Measurements from ENCODE around the gene APC. TPM values are rescaled to one million over a fixed set of nuclear protein-coding genes. Genes with fewer than 3 reads are reported as not detected.
"Not testable (repeated sequence)": the region's sequence is repeated elsewhere in the genome, so short reads cannot be mapped to it uniquely, and the experiment has no call there.

Gene APC
- total RNA-seq, 2 donors from 2014 or later: 36.8 to 37.1 TPM

- DNase-seq (no peak), ATAC-seq (no peak)
- intact Hi-C loops (cut with DNase I): no loop called here
Measured at GRCh38 chr5:112830378-112830777, 92.7 kb downstream of the APC start.

DNA sequence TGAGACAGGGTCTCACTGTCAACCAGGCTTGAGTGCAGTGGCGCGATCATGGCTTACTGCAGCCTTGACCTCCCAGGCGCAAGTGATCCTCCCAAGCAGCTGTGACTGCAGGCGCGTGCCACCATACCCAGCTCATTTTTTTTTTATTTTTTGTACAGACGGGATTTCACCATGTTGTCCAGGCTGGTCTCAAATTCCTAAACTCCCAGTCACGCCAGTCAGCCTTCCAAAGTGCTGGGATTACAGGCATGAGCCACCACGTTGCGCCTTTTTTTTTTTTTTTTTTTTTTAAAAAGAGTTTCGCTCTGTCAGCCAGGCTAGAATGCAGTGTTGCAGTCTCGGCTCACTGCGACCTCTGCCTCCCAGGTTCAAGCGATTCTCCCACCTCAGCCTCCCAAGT is 96.3 kb downstream of the APC start:
- DNase-seq: no peak
- intact Hi-C loops (cut with DNase I): no loop called here
- no peak for ATAC-seq

GRCh38 chr5:112844489-112844888 is 106.8 kb downstream of the APC start:
- intact Hi-C loops (cut with DNase I): no loop called here
- DNase-seq (no peak), ATAC-seq (no peak)

- intact Hi-C loops (cut with DNase I): no loop called here
- DNase-seq: no peak
- ATAC-seq: no peak
Measured at GRCh38 chr5:112846556-112846955, 108.9 kb downstream of the APC start.

GRCh38 chr5:112847306-112847705 is 109.6 kb downstream of the APC start:
- no peak for DNase-seq
- intact Hi-C loops (cut with DNase I): no loop called here
- no peak for ATAC-seq

- intact Hi-C loops (cut with DNase I): no loop called here
- no peak for DNase-seq
- peak; percentile 80 to 93 for ATAC-seq
Measured at GRCh38 chr5:112848116-112848811, 110.6 kb downstream of the APC start.

- DNase-seq (no peak), ATAC-seq (no peak)
- intact Hi-C loops (cut with DNase I): no loop called here
Measured at GRCh38 chr5:112849912-112850311, 112.2 kb downstream of the APC start.

DNA sequence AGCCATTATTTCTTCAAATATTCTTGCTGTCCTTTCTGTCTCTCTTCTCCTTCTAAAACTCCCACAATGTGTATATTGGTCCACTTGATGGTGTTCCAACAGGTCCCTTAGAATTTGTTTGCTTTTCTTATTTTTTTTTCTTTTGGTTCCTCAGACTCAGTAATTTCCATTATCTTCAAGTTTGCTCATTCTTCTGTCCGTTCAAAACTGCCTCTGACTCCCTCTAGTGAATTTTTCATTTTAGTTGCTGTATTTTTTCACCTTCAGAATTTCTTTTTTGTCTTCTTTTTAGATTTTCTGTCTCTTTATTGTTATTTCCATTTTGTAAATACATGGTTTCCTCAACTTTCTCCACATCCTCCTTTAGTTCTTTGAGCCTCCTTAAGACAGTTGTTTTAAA is 117.0 kb downstream of the APC start:
- intact Hi-C loops (cut with DNase I): no loop called here
- ATAC-seq: no peak
- DNase-seq: no peak

- DNase-seq (no peak), ATAC-seq (no peak)
- intact Hi-C loops (cut with DNase I): no loop called here
Measured at GRCh38 chr5:112857866-112858265, 120.2 kb downstream of the APC start.

DNA sequence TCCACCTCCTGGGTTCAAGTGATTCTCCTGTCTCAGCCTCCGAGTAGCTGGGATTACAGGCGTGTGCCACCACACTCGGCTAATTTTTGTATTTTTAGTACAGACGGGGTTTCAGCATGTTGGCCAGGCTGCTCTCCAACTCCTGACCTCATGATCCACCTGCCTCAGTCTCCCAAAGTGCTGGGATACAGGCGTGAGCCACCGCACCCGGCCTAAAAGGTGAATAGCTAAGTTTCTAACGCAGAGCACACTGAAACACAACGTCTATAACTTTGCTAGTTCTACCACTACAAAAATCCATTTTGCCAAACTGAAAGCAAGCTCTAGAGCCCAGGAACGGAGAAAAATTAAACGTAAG is 122.9 kb downstream of the APC start:
- intact Hi-C loops (cut with DNase I): loop anchor here in 1 of 2 donors (10.0 kb wide), 1 partner anchor 64 kb away; the partner anchor contains the start of gene REEP5
- DNase-seq, ATAC-seq: not testable (repeated sequence)

- peak; percentile 97 to 98 for ATAC-seq
- intact Hi-C loops (cut with DNase I): loop anchor here in 1 of 2 donors (10.0 kb wide), 1 partner anchor 64 kb away; the partner anchor contains the start of gene REEP5
- peak; percentile 96 for DNase-seq
Measured at GRCh38 chr5:112860929-112861637, 123.4 kb downstream of the APC start, which contains the start of gene SRP19. SRP19 (plus strand) TSS chr5:112861287; CDS start chr5:112861377, 90 bp downstream.

DNA sequence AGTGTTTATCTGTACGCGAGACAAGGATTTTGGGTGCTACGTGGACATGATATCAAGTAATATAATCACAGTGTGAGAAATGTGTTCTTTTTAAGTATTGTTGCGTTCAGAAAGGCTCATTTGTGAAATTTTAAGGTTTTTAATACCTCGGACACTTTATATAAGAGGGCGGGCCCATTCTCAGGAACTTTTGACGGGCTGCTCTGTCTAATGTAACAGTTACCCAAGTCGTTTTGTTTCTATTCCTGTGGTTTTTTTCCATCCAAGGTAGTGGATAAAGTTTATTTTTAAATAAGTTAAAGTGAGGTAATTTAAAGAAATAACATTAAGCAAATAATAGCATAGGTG is 123.9 kb downstream of the APC start:
- ATAC-seq: no peak
- DNase-seq: no peak
- intact Hi-C loops (cut with DNase I): loop anchor here in 1 of 2 donors (10.0 kb wide), 1 partner anchor 63 kb away; the partner anchor contains the start of gene REEP5

- intact Hi-C loops (cut with DNase I): loop anchor here in 1 of 2 donors (10.0 kb wide), 1 partner anchor 63 kb away; the partner anchor contains the start of gene REEP5
- DNase-seq: no peak
- no peak for ATAC-seq
Measured at GRCh38 chr5:112862085-112862484, 124.4 kb downstream of the APC start.

- ATAC-seq (no peak), DNase-seq (peak; percentile 31)
- intact Hi-C loops (cut with DNase I): loop anchor here in 1 of 2 donors (10.0 kb wide), 1 partner anchor 61 kb away; the partner anchor contains the start of gene REEP5
Measured at GRCh38 chr5:112863549-112863948, 125.9 kb downstream of the APC start.

GRCh38 chr5:112865128-112865527 is 127.4 kb downstream of the APC start:
- intact Hi-C loops (cut with DNase I): loop anchor here in 1 of 2 donors (10.0 kb wide), 1 partner anchor 60 kb away; the partner anchor contains the start of gene REEP5
- DNase-seq (no peak), ATAC-seq (no peak)

DNA sequence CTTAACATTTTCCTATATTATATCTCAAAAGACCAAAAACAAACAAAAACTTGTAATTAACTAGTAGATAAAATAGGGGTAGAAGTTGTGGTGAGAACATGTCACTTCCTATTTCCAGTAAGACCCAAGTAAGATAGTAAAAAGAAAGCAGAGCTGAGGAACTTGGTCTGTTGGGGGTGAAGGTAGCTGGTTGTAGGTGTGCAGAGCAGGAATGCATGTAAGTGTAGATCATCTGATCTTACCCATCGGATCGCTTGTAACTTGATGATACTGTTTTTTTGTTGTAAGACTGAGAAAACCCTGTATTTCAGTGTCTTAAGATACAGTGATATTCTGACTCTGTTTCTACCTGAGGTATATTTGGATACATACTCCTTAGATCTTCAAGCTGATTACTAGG is 129.1 kb downstream of the APC start:
- no peak for ATAC-seq
- intact Hi-C loops (cut with DNase I): loop anchor here in 1 of 2 donors (10.0 kb wide), 1 partner anchor 58 kb away; the partner anchor contains the start of gene REEP5
- DNase-seq: no peak

DNA sequence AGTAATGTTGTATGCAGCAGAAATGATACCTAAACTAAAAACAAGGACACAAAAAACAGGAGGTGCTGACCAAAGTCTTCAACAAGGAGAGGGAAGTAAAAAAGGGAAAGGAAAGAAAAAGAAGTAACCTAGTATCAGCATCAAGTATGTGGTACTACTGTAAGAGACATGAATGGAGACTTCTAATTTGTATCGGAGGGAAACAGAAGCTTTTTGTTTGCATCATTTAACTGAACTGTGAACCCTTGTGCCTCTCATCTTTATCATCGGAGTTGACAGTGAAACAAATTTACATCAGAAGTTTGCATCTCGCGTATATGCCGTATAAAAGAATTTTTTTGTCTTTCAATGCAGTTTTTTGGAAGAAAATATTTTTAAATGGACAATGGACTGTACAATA is 129.7 kb downstream of the APC start:
- ATAC-seq (no peak), DNase-seq (no peak)
- intact Hi-C loops (cut with DNase I): loop anchor here in 1 of 2 donors (10.0 kb wide), 1 partner anchor 57 kb away; the partner anchor contains the start of gene REEP5

DNA sequence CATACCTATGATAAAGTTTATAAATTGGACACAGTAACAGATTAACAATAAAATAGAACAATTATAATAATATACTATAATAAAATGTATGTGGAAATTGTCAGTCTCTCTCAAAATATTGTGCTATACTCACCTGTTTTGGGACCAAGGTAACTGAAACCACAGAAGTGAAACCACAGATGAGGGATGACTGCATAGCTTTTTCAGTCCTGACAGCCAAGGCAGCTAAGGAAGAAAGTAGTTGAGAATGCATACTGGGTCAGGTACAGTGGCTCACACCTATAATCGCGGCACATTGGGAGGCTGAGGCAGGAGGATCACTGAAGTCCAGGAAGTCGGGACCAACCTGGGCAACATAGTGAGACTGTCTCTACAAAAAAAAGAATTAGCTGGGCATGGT is 132.3 kb downstream of the APC start:
- DNase-seq: no peak
- intact Hi-C loops (cut with DNase I): loop anchor here in 1 of 2 donors (10.0 kb wide), 1 partner anchor 55 kb away; the partner anchor contains the start of gene REEP5
- ATAC-seq: no peak

GRCh38 chr5:112870966-112871365 is 133.3 kb downstream of the APC start:
- DNase-seq (no peak), ATAC-seq (no peak)
- intact Hi-C loops (cut with DNase I): no loop called here

DNA sequence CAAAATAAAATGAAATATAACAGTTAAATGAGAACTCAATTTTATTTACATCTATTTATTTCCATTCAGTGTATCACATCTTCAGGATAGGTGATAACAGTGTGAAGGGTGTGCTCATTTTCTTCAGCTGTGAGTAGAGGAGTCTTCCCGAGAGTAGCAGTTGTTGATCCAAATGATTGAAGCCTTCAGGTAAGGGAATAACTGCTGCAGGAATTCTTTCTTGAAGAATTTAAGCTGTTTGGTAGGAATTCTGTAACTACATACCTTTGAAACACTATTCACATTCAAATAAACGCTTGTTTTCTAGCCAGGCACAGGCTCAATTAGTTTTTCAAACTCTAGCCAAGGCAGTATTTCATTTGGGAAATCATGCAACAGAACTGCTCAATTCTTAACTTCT is 138.7 kb downstream of the APC start:
- intact Hi-C loops (cut with DNase I): no loop called here
- ATAC-seq (no peak), DNase-seq (no peak)
